ENCODE measurements around the gene GRAMD2B.

DNA sequence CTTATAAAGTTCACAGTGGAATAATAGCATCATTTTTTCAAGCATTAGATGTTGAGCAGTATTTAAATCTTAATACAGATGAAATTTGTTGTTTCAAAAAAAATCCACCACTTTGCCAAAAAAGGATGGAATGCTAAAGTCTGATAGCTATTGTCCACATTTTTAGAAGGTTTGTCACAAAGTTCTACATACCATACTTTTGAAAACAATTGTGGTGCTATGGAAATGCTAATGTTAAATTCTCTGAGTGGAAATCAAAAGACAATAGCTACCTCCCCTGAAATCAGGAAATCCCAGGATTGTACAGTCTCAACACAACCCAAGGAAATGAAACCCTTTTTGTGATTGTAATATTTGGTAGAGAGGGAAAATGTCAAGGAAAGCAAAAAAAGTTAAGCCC lies 19.3 kb upstream of the GRAMD2B start:
- TF ChIP-seq TEAD3 (CRISPR knock-in tag; optimal IDR thresholded peaks at IDR 0.05; ENCODE audit: borderline replicate concordance), result no peak
- TF ChIP-seq, protein P1, sequence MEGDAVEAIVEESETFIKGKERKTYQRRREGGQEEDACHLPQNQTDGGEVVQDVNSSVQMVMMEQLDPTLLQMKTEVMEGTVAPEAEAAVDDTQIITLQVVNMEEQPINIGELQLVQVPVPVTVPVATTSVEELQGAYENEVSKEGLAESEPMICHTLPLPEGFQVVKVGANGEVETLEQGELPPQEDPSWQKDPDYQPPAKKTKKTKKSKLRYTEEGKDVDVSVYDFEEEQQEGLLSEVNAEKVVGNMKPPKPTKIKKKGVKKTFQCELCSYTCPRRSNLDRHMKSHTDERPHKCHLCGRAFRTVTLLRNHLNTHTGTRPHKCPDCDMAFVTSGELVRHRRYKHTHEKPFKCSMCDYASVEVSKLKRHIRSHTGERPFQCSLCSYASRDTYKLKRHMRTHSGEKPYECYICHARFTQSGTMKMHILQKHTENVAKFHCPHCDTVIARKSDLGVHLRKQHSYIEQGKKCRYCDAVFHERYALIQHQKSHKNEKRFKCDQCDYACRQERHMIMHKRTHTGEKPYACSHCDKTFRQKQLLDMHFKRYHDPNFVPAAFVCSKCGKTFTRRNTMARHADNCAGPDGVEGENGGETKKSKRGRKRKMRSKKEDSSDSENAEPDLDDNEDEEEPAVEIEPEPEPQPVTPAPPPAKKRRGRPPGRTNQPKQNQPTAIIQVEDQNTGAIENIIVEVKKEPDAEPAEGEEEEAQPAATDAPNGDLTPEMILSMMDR (CRISPR knock-in tag; IDR thresholded peaks at IDR 0.05), result no peak
- no peak for TF ChIP-seq TCF7L2 (IDR thresholded peaks at IDR 0.05; ENCODE audit: low read depth, low read length)
- no peak for TF ChIP-seq HOXA3 (CRISPR knock-in tag; IDR thresholded peaks at IDR 0.05)
- TF ChIP-seq RELA (CRISPR knock-in tag; IDR thresholded peaks at IDR 0.05), result no peak
- no peak for TF ChIP-seq RXRA (CRISPR knock-in tag; IDR thresholded peaks at IDR 0.05)
- TF ChIP-seq ZKSCAN1 (IDR thresholded peaks at IDR 0.05; ENCODE audit: low read length), result no peak
- TF ChIP-seq MAX (IDR thresholded peaks at IDR 0.05), result no peak
- TF ChIP-seq HDAC2 (CRISPR knock-in tag; IDR thresholded peaks at IDR 0.05), result no peak

Data from HepG2 (cell line).